ENCODE results near the gene LIN28B. TPM values are rescaled to one million over a fixed set of nuclear protein-coding genes. Genes with fewer than 3 reads are reported as not detected.

Gene LIN28B
- polyA plus RNA-seq, 2 of the 4 experiments (the other 2 are of a cell fraction) = 3.6 to 7.2 TPM

GRCh38 chr6:105116150-105116549, 159.2 kb downstream of the LIN28B start:
- TF ChIP-seq PBX3 (IDR thresholded peaks at IDR 0.05) (no peak), GATA3 (IDR thresholded peaks at IDR 0.05; ENCODE audit: borderline replicate concordance) (no peak), NR3C1 (IDR thresholded peaks at IDR 0.05) (no peak), FOXS1 (CRISPR knock-in tag; IDR thresholded peaks at IDR 0.05) (no peak), SREBF2 (IDR thresholded peaks at IDR 0.05) (no peak), HOXB13 (CRISPR knock-in tag; IDR thresholded peaks at IDR 0.05; ENCODE audit: low read depth) (no peak), MAZ (IDR thresholded peaks at IDR 0.05; ENCODE audit: borderline replicate concordance, low read depth, low read length) (no peak), POLR2A (IDR thresholded peaks at IDR 0.05; ENCODE audit: low read length) (no peak), CHD4 (IDR thresholded peaks at IDR 0.05; ENCODE audit: borderline replicate concordance) (no peak), KDM5A (IDR thresholded peaks at IDR 0.05) (no peak), KDM1A (IDR thresholded peaks at IDR 0.05; ENCODE audit: low read depth) (no peak), EHMT2 (IDR thresholded peaks at IDR 0.05; ENCODE audit: low read depth) (no peak), CHD2 (IDR thresholded peaks at IDR 0.05; ENCODE audit: low read length, partially characterized antibody) (no peak), PHF8 (IDR thresholded peaks at IDR 0.05; ENCODE audit: borderline replicate concordance, low read depth) (no peak)
- ChIA-PET CTCF (interaction anchor here (1.1 kb wide), 1 partner anchor 28 kb away, joined by 4 read pairs; no protein-coding TSS in a partner anchor), POLR2A (no interaction called here)
- no peak for ATAC-seq
- WGBS (ENCODE audit: missing lambda C conversion rate) = 83% methylated on average over 5 of the region's 5 CpGs
- Histone ChIP-seq H3K4me2 (no peak overlapping the region), H3K9me3 (no peaks in the 10 kb centered on the region), H3K4me3 (no peak overlapping the region), H3K27ac (no peak overlapping the region), H3K4me1 (no peaks in the 10 kb centered on the region)
- DNase-seq (ENCODE audit: low read depth in 1 of 2, low spot score in 1 of 2) = no peak
- FAIRE-seq = no peak

GRCh38 chr6:105120570-105120969, 163.7 kb downstream of the LIN28B start:
- CTCF ChIA-PET = interaction anchor here (1.3 kb wide), 1 partner anchor 16 kb away, joined by 3 read pairs; a partner anchor contains a TSS
- POLR2A ChIA-PET = no interaction called here
- H3K4me1 ChIP-seq = no peaks in the 10 kb centered on the region

More at GRCh38 chr6:105120570-105120969, 163.7 kb downstream of the LIN28B start:
- TF ChIP-seq KDM5A (IDR thresholded peaks at IDR 0.05) = no peak
- TF ChIP-seq MAZ (IDR thresholded peaks at IDR 0.05; ENCODE audit: borderline replicate concordance, low read depth, low read length) = no peak
- TF ChIP-seq CTCF (IDR thresholded peaks at IDR 0.05) = no peak
- no peak for TF ChIP-seq MAX (IDR thresholded peaks at IDR 0.05)
- TF ChIP-seq HOXB5 (CRISPR knock-in tag; IDR thresholded peaks at IDR 0.05) = no peak
- no peak for TF ChIP-seq RNF2 (IDR thresholded peaks at IDR 0.05; ENCODE audit: borderline replicate concordance, low read depth)
- no peak for TF ChIP-seq BHLHE40 (IDR thresholded peaks at IDR 0.05; ENCODE audit: low read depth, low read length)
- no peak for TF ChIP-seq ELK1 (IDR thresholded peaks at IDR 0.05; ENCODE audit: low read depth, low read length)
- TF ChIP-seq RCOR1 (IDR thresholded peaks at IDR 0.05; ENCODE audit: low read depth, low read length) = no peak
- no peak for TF ChIP-seq ZSCAN20 (CRISPR knock-in tag; IDR thresholded peaks at IDR 0.05)
- TF ChIP-seq HMGXB4 (CRISPR knock-in tag; IDR thresholded peaks at IDR 0.05; ENCODE audit: borderline replicate concordance) = no peak
- no peak for TF ChIP-seq RARB (CRISPR knock-in tag; IDR thresholded peaks at IDR 0.05)
- no peak for TF ChIP-seq CHD2 (IDR thresholded peaks at IDR 0.05; ENCODE audit: low read length, partially characterized antibody)
- no peak for TF ChIP-seq CHD4 (IDR thresholded peaks at IDR 0.05; ENCODE audit: borderline replicate concordance)
- no peak for TF ChIP-seq TP53 (CRISPR knock-in tag; IDR thresholded peaks at IDR 0.05)
- TF ChIP-seq SMC3 (IDR thresholded peaks at IDR 0.05) = no peak
- TF ChIP-seq EHMT2 (IDR thresholded peaks at IDR 0.05; ENCODE audit: low read depth) = no peak
- TF ChIP-seq PHF8 (IDR thresholded peaks at IDR 0.05; ENCODE audit: borderline replicate concordance, low read depth) = no peak
- FAIRE-seq (no peak), DNase-seq (ENCODE audit: low read depth in 1 of 2, low spot score in 1 of 2) (no peak), ATAC-seq (no peak)
- H3K27ac ChIP-seq = no peak overlapping the region
- no peaks in the 10 kb centered on the region for H3K9me3 ChIP-seq
- H3K4me2 ChIP-seq = no peak overlapping the region
- no peak overlapping the region for H3K4me3 ChIP-seq
- 81% methylated on average over 5 of the region's 5 CpGs for WGBS (ENCODE audit: missing lambda C conversion rate)
